ENCODE measurements around the gene SPACDR.

SPACDR gene

DNA sequence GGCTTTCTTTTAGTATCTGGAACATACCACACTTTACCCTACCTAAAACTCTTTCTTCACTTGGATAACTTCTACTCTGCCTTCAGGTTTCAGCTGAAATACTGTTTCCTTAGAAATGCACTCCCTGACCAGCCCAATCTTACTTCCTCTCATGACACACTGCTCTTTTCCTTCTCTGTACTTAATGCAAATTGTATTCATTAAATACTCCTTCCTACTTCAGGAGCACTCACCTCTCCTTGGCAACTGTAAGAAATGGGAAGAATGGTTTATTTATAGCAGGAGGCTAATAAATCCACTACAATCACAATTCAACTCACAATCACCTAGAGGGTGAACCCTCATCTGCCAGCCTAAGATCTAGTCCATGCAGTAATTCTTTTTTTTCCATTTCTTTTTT, 50.7 kb downstream of the SPACDR start:
- DNase-seq (ENCODE audit: low read depth): no peak

DNA sequence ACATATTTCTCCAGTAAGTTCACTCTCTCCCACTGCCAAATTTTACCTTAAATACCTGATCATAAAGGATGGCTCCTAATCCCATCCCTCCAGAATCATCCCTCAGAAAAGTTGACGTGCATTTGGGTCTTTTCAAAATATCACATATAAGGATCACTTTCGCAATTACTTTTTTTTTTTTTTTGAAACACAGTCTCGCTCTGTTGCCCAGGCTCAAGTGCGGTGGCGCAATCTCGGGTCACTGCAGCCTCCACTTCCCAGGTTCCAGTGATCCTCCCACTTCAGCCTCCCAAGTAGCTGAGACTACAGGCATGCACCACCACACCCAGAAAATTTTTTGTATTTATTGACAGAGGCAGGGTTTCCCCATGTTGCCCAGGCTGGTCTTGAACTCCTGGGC, 53.0 kb downstream of the SPACDR start:
- no peak for DNase-seq (ENCODE audit: low read depth)

DNA sequence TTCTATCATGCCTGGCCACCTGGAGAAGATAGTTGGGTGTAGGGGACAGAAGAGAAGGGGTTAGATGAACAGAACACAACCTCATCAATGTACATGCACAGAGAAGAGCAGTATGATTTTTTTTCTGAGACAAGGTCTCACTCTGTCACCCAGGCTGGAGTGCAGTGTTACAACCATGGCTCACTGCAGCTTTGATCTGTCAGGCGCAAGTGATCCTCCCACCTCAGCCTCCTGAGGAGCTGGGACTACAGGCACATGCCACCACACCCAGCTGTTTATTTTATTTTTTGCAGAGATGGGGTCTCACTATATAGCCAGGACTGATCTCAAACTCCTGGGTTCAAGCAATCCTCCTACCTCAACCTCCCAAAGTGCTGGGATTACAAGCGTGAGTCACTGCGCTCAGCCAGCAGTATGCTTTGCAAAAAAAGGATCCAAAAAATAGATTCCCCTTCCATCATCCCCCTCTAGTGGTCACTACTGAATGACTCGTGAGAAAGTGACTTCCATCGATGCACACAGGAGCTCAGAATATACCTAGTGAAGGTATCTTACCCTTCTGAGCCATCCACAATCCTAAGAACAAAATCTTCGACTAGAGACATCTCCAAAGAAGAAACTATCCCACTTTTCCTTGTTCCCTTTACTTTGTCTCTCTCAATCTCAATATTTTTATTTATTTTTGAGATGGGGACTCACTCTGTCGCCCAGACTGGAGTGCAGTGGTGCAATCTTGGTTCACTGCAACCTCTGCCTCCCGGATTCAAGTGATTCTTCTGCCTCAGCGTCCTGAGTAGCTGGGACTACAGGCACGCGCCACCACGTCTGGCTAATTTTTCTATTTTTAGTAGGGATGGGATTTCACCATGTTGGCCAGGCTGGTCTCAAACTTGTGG, 56.5 kb downstream of the SPACDR start:
- peak; percentile 84 for DNase-seq (ENCODE audit: low read depth)

DNA sequence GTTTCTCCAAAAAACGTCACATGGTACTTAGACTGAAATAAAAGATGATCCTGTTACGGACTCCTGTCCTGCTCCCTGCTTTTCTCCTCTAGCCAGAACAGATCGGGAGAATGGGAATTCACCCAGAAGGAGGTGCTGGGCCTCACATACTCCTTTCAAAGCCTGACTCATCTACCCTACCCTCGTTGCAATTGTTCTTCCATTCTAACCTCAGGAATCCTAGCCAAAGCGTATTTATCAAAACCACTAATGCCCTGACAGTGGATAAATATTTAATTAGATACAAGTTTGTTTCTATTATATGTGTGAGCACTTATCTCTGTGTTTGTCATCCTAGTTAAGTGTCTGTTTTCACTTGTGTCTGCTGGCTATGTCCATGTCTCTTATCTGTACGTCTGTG, 57.3 kb downstream of the SPACDR start:
- peak; percentile 75 for DNase-seq (ENCODE audit: low read depth)

Measured in iris pigment epithelial cell (primary cell).